K562 (cell line): ENCODE results near the gene PPM1L.

Experiments
- CTCF ChIP-seq, 3 experiments: IDR thresholded peaks in 2 of 3; conservative IDR thresholded peaks in 1 of 3; 2 replicates each; pipeline ENCODE4 v1.5.1; 2011 to 2012; ENCODE audit warnings: low read length in 3 of 3, mild to moderate bottlenecking in 3 of 3, control low read depth in 2 of 3, improper control_type of control experiment in 1 of 3, inconsistent platforms in 1 of 3, low read depth in 1 of 3, mixed read lengths in 1 of 3, moderate library complexity in 1 of 3; ENCODE audit not compliant: insufficient read depth in 2 of 3
- CXXC5 ChIP-seq: fragments of 250-450 bp; sonication (Bioruptor Pico); IDR thresholded peaks from 2 replicates; pipeline ENCODE4 v1.8.0; 2022; ENCODE audit warnings: inconsistent platforms, mild to moderate bottlenecking, moderate library complexity
- RFX5 ChIP-seq: IDR thresholded peaks from 2 replicates; pipeline ENCODE4 v1.6.1; 2011; ENCODE audit warnings: low read depth, mild to moderate bottlenecking, improper control_type of control experiment, low read length
- ZNF324 ChIP-seq: fragments of 250-450 bp; sonication (Bioruptor Pico); IDR thresholded peaks from 2 replicates; pipeline ENCODE4 v1.4.0; 2020; ENCODE audit warnings: mild to moderate bottlenecking

GRCh38 chr3:161081633-161082032 lies 325.6 kb downstream of the PPM1L start:
- TF ChIP-seq ZNF324 (no peak), CTCF (IDR thresholded peaks at IDR 0.05 in 2 of 3, conservative IDR thresholded peaks at IDR 0.05 in 1 of 3; ENCODE audit: insufficient read depth in 2 of 3, low read depth in 1 of 3, low read length in 3 of 3) (no peak), CXXC5 (CRISPR knock-in tag) (no peak), RFX5 (no peak)
